Keratinocyte (primary cell): ENCODE measurements around the gene KCNJ12. TPM values are rescaled to one million over a fixed set of nuclear protein-coding genes. Genes with fewer than 3 reads are reported as not detected.
"Not testable (repeated sequence)": the region's sequence is repeated elsewhere in the genome, so short reads cannot be mapped to it uniquely, and the experiment has no call there.

Experiments used
- DNase-seq: peaks from one replicate; pipeline ENCODE4 v3.0.0-alpha.2; 2011; ENCODE audit warnings: low read depth, missing footprints, low spot score
- FAIRE-seq: peaks from 2 replicates; lab custom pipeline; 2011; peaks lifted over from hg19 to GRCh38; lab: Jason Lieb, UNC
- H2AFZ ChIP-seq: 2 replicates; pipeline ENCODE4 v1.6.0; 2012; ENCODE audit warnings: low read length, control low read depth, inconsistent platforms; ENCODE audit not compliant: control insufficient read depth
- H3K27ac ChIP-seq: 2 replicates; pipeline ENCODE4 v1.5.1; 2011; ENCODE audit warnings: low read length; ENCODE audit not compliant: control insufficient read depth, insufficient read depth
- H3K27me3 ChIP-seq: 3 replicates; pipeline ENCODE4 v1.6.0; 2011; ENCODE audit warnings: low read length; ENCODE audit not compliant: control insufficient read depth, insufficient read depth; ENCODE audit errors: extremely low read depth
- H3K36me3 ChIP-seq, 2 experiments: 2 replicates in 1 of 2; 3 replicates in 1 of 2; pipeline ENCODE4 v1.5.1; 2011; ENCODE audit warnings: low read length in 2 of 2, mild to moderate bottlenecking in 1 of 2; ENCODE audit not compliant: control insufficient read depth in 2 of 2, insufficient read depth in 2 of 2; ENCODE audit errors: extremely low read depth in 1 of 2
- H3K4me1 ChIP-seq: 3 replicates; pipeline ENCODE4 v1.5.1; 2011; ENCODE audit warnings: low read length; ENCODE audit not compliant: control insufficient read depth, insufficient read depth; ENCODE audit errors: extremely low read depth
- H3K4me2 ChIP-seq: 3 replicates; pipeline ENCODE4 v1.6.0; 2011; ENCODE audit warnings: low read depth, low read length; ENCODE audit not compliant: control insufficient read depth, insufficient read depth; ENCODE audit errors: extremely low read depth
- H3K4me3 ChIP-seq, 3 experiments: fragments of 200-600 bp in 1 of 3; sonication (generic) in 1 of 3; 2 replicates in 2 of 3; 3 replicates in 1 of 3; pipeline ENCODE4 v1.5.1; 2011 to 2016; ENCODE audit warnings: low read length in 3 of 3, mild to moderate bottlenecking in 3 of 3, control low read depth in 2 of 3, inconsistent platforms in 1 of 3, low read depth in 1 of 3, mixed read lengths in 1 of 3, mixed run types in 1 of 3, moderate library complexity in 1 of 3; ENCODE audit not compliant: control insufficient read depth in 2 of 3, insufficient read depth in 2 of 3; ENCODE audit errors: extremely low read depth in 1 of 3
- H3K79me2 ChIP-seq: 2 replicates; pipeline ENCODE4 v1.6.0; 2012; ENCODE audit warnings: low read length; ENCODE audit not compliant: control insufficient read depth, insufficient read depth
- H3K9ac ChIP-seq: 3 replicates; pipeline ENCODE4 v1.6.0; 2011; ENCODE audit warnings: low read length; ENCODE audit not compliant: control insufficient read depth, insufficient read depth; ENCODE audit errors: extremely low read depth
- H3K9me1 ChIP-seq: 3 replicates; pipeline ENCODE4 v1.6.0; 2011; ENCODE audit warnings: low read length; ENCODE audit not compliant: control insufficient read depth, insufficient read depth; ENCODE audit errors: extremely low read depth
- H3K9me3 ChIP-seq: 2 replicates; pipeline ENCODE4 v1.5.1; 2012; ENCODE audit warnings: low read depth, low read length; ENCODE audit not compliant: control insufficient read depth
- H4K20me1 ChIP-seq: 3 replicates; pipeline ENCODE4 v1.6.0; 2011; ENCODE audit warnings: low read length; ENCODE audit not compliant: control insufficient read depth, insufficient read depth; ENCODE audit errors: extremely low read depth
- CTCF ChIP-seq, 3 experiments: IDR thresholded peaks in 1 of 3; conservative IDR thresholded peaks in 1 of 3; optimal IDR thresholded peaks in 1 of 3; 2 replicates in 2 of 3; 3 replicates in 1 of 3; pipeline versions ENCODE3 to v1.5.1; 2011; ENCODE audit warnings: low read length in 3 of 3, mild to moderate bottlenecking in 3 of 3, moderate library complexity in 2 of 3, control low read depth in 1 of 3, inconsistent platforms in 1 of 3; ENCODE audit not compliant: insufficient read depth in 2 of 3; ENCODE audit errors: extremely low read depth in 1 of 3
- EZH2 ChIP-seq: IDR thresholded peaks from one replicate; pipeline ENCODE4 v1.6.1; 2012; ENCODE audit warnings: inconsistent platforms, mild to moderate bottlenecking, low read length, moderate library complexity
- dilution Hi-C: fragments of 300-500 bp; cut with MboI; formaldehyde crosslinking; loops from one replicate; pipeline ENCODE4 v1.7.0; 2020; ENCODE audit warnings: low sequenced_read_pairs; ENCODE audit not compliant: extremely low pct_ligation_motif_present
- polyA plus RNA-seq, 5 experiments: library from polyadenylated mRNA; depleted of rRNA in 3 of 5; stranded (reverse) in 3 of 5; stranded (forward) in 1 of 5; unstranded in 1 of 5; fragments of >200 nt; gene quantifications; 1 replicate in 1 of 5; 2 replicates in 3 of 5; 3 replicates in 1 of 5; pipeline versions ENCODE4 v1.2.1 to v1.2.3, GENCODE V29; 2011 to 2012; ENCODE audit warnings: missing spikeins in 2 of 5, low read depth in 1 of 5, low replicate concordance in 1 of 5

KCNJ12 gene
- polyA plus RNA-seq, 1 donor (not counting 4 experiments of a cell fraction or from before 2014, with no cell fraction given) = 0.04 TPM

DNA sequence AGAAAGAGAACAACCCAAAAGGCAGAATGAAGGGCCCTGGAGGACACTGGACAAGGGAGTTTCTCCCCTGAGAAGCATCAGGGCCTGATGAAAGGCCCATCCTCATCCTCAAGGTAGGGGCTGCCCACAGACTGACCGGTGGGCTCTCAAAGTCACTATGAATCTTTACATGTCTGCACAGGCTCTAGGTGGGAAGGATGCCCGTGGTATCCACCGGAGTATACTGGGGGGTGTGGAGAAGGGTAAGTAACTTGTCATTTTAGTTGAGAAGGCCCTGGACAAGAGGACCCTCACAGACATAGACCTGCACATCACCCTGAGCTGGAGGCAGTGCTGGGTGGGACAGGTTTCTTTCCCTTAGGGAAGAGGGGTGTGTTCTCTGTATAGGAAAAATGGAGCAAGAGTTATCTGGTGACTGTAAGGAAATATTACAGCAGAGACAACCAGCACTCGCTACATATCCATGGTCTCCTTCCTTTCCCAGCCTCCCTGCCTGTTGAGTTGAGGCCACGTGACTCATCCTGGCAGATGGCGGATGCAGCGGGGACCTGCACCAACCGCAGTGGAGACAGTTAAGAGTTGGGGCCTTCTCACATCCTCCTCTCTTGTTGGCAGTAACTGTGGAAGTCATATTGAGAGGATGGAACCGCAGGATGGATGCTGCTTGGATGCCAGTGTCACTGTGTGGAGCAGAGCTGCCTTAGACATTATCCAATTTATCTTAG, 45.6 kb upstream of the KCNJ12 start:
- no peak for TF ChIP-seq CTCF (optimal IDR thresholded peaks at IDR 0.05 in 1 of 3, IDR thresholded peaks at IDR 0.05 in 1 of 3, conservative IDR thresholded peaks at IDR 0.05 in 1 of 3; ENCODE audit: extremely low read depth in 1 of 3, insufficient read depth in 2 of 3, low read length in 3 of 3)
- TF ChIP-seq EZH2 = no peak
- no peaks in the 10 kb centered on the region for H3K27me3 ChIP-seq
- no peaks in the 10 kb centered on the region for H4K20me1 ChIP-seq
- no peaks in the 10 kb centered on the region for H3K36me3 ChIP-seq
- H3K4me1 ChIP-seq = no peaks in the 10 kb centered on the region
- no peak overlapping the region for H3K4me3 ChIP-seq
- peaks cover 2% of the 10 kb centered on the region for H3K9me3 ChIP-seq
- H3K9me1 ChIP-seq = no peaks in the 10 kb centered on the region
- dilution Hi-C loops = no loop called here
- H3K27ac ChIP-seq = no peak overlapping the region
- no peak overlapping the region for H3K9ac ChIP-seq
- H3K4me2 ChIP-seq = no peak overlapping the region
- H2AFZ ChIP-seq = no peak overlapping the region
- FAIRE-seq = no peak
- DNase-seq = no peak
- no peaks in the 10 kb centered on the region for H3K79me2 ChIP-seq

- H3K36me3 ChIP-seq, H2AFZ ChIP-seq, H3K4me3 ChIP-seq, H3K4me2 ChIP-seq, H3K4me1 ChIP-seq, FAIRE-seq, DNase-seq, H3K27me3 ChIP-seq, H3K9me1 ChIP-seq, H4K20me1 ChIP-seq, H3K79me2 ChIP-seq, H3K27ac ChIP-seq, dilution Hi-C loops, H3K9ac ChIP-seq, H3K9me3 ChIP-seq: not testable (repeated sequence)
Measured at GRCh38 chr17:21336541-21337294, 39.4 kb upstream of the KCNJ12 start.

GRCh38 chr17:21337981-21338625, 38.1 kb upstream of the KCNJ12 start:
- H4K20me1 ChIP-seq = not testable (repeated sequence)

More at GRCh38 chr17:21337981-21338625, 38.1 kb upstream of the KCNJ12 start:
- H3K4me2 ChIP-seq, H3K9ac ChIP-seq, H2AFZ ChIP-seq, H3K79me2 ChIP-seq, H3K36me3 ChIP-seq, H3K27me3 ChIP-seq, H3K9me1 ChIP-seq, H3K4me1 ChIP-seq, dilution Hi-C loops, H3K9me3 ChIP-seq, H3K27ac ChIP-seq, H3K4me3 ChIP-seq, DNase-seq, FAIRE-seq: not testable (repeated sequence)
